ENCODE results near the gene TAF11L9.
"Not testable (repeated sequence)": the region's sequence is repeated elsewhere in the genome, so short reads cannot be mapped to it uniquely, and the experiment has no call there.

Gene TAF11L9

DNA sequence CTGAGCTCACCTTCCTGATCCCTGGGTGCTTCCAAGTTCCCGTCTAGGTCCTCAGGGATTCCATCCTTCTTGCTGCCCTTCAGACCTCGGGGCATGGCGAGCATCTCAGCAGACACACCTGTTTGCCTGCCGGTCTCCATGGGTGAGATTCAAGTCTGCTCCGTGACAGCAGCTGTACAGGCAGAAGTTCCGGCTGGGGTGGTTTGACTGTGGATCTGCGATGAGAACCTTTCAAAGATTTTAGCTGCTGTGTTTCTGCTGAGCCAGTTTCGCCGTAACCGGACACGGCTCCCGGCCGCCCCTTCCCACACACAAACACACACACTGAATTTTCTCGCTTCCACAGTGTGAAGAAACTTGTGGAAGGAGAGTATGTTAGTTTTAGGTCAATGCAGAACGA lies at the start of gene TAF11L9:
TSS of gene TAF11L9 (minus strand) at position 140 of the 400 bp plus-strand sequence.
- H3K4me3 ChIP-seq (ENCODE audit: low read depth, low read length); H3K27ac ChIP-seq; in situ Hi-C loops (cut with HindIII; ENCODE audit: low pct_ligation_motif_present, low sequenced_read_pairs); H3K27me3 ChIP-seq (replicated peaks); DNase-seq; H3K36me3 ChIP-seq (replicated peaks): not testable (repeated sequence)

DNA sequence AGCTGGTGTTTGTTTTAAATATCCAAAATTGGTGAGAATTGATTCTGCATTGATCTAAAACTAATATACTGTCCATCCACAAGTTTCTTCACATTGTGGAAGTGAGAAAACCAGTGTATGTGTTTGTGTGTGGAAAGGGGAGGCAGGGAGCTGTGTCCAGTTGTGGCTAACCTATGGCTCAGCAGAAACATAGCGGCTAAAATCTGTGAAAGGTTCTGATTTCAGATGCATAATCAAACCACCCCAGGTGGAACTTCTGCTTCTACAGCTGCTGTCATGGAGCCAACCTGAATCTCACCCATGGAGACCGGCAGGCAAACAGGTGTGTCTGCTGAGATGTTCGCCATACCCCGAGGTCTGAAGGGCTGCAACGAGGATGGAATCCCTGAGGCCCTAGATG lies 40.0 kb upstream of the TAF11L9 start, which contains the start of gene TAF11L14:
TSS of gene TAF11L14 (plus strand) at position 301 of the 400 bp plus-strand sequence.
- no peak for DNase-seq
- no peak within 1 kb of the TSS for H3K4me3 ChIP-seq (ENCODE audit: low read depth, low read length)
- in situ Hi-C loops (cut with HindIII; ENCODE audit: low pct_ligation_motif_present, low sequenced_read_pairs), result no loop called here
- TF ChIP-seq, protein P1, sequence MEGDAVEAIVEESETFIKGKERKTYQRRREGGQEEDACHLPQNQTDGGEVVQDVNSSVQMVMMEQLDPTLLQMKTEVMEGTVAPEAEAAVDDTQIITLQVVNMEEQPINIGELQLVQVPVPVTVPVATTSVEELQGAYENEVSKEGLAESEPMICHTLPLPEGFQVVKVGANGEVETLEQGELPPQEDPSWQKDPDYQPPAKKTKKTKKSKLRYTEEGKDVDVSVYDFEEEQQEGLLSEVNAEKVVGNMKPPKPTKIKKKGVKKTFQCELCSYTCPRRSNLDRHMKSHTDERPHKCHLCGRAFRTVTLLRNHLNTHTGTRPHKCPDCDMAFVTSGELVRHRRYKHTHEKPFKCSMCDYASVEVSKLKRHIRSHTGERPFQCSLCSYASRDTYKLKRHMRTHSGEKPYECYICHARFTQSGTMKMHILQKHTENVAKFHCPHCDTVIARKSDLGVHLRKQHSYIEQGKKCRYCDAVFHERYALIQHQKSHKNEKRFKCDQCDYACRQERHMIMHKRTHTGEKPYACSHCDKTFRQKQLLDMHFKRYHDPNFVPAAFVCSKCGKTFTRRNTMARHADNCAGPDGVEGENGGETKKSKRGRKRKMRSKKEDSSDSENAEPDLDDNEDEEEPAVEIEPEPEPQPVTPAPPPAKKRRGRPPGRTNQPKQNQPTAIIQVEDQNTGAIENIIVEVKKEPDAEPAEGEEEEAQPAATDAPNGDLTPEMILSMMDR (IDR thresholded peaks at IDR 0.05; ENCODE audit: low read depth, low read length, missing control alignments), result no peak
- H3K27ac ChIP-seq, result no peak within 1 kb of the TSS
- H3K27me3 ChIP-seq (replicated peaks), result no peaks in the 10 kb centered on the region
- H3K36me3 ChIP-seq (replicated peaks), result no peaks in the 10 kb centered on the region

GRCh38 chr5:17631788-17632187 lies 37.6 kb upstream of the TAF11L9 start, which contains the start of gene TAF11L13:
Gene TAF11L13, plus strand, starts transcription at chr5:17632088.
- H3K27me3 ChIP-seq (replicated peaks); H3K36me3 ChIP-seq (replicated peaks); H3K4me3 ChIP-seq (ENCODE audit: low read depth, low read length); DNase-seq; H3K27ac ChIP-seq; in situ Hi-C loops (cut with HindIII; ENCODE audit: low pct_ligation_motif_present, low sequenced_read_pairs): not testable (repeated sequence)

- TF ChIP-seq, protein P1 (IDR thresholded peaks at IDR 0.05; ENCODE audit: low read depth, low read length, missing control alignments), result no peak
- H3K27me3 ChIP-seq (replicated peaks), result no peaks in the 10 kb centered on the region
- no peaks in the 10 kb centered on the region for H3K36me3 ChIP-seq (replicated peaks)
- no peak overlapping the region for H3K27ac ChIP-seq
- DNase-seq, result no peak
- in situ Hi-C loops (cut with HindIII; ENCODE audit: low pct_ligation_motif_present, low sequenced_read_pairs), result no loop called here
- no peak overlapping the region for H3K4me3 ChIP-seq (ENCODE audit: low read depth, low read length)
These were observed 31.5 kb upstream of the TAF11L9 start for GRCh38 chr5:17625686-17626085.

GRCh38 chr5:17620627-17621026 lies 26.4 kb upstream of the TAF11L9 start:
- no peaks in the 10 kb centered on the region for H3K27me3 ChIP-seq (replicated peaks)
- in situ Hi-C loops (cut with HindIII; ENCODE audit: low pct_ligation_motif_present, low sequenced_read_pairs), result no loop called here
- no peak overlapping the region for H3K4me3 ChIP-seq (ENCODE audit: low read depth, low read length)
- H3K36me3 ChIP-seq (replicated peaks), result no peaks in the 10 kb centered on the region
- TF ChIP-seq, protein P1 (IDR thresholded peaks at IDR 0.05; ENCODE audit: low read depth, low read length, missing control alignments), result peak; percentile 3
- DNase-seq, result no peak
- no peak overlapping the region for H3K27ac ChIP-seq

GRCh38 chr5:17619354-17619753 lies 25.2 kb upstream of the TAF11L9 start:
- DNase-seq, result no peak
- in situ Hi-C loops (cut with HindIII; ENCODE audit: low pct_ligation_motif_present, low sequenced_read_pairs), result no loop called here
- Histone ChIP-seq H3K27me3 (replicated peaks) (no peaks in the 10 kb centered on the region), H3K27ac (no peak overlapping the region), H3K36me3 (replicated peaks) (no peaks in the 10 kb centered on the region), H3K4me3 (ENCODE audit: low read depth, low read length) (no peak overlapping the region)
- TF ChIP-seq, protein P1 (IDR thresholded peaks at IDR 0.05; ENCODE audit: low read depth, low read length, missing control alignments), result no peak

DNA sequence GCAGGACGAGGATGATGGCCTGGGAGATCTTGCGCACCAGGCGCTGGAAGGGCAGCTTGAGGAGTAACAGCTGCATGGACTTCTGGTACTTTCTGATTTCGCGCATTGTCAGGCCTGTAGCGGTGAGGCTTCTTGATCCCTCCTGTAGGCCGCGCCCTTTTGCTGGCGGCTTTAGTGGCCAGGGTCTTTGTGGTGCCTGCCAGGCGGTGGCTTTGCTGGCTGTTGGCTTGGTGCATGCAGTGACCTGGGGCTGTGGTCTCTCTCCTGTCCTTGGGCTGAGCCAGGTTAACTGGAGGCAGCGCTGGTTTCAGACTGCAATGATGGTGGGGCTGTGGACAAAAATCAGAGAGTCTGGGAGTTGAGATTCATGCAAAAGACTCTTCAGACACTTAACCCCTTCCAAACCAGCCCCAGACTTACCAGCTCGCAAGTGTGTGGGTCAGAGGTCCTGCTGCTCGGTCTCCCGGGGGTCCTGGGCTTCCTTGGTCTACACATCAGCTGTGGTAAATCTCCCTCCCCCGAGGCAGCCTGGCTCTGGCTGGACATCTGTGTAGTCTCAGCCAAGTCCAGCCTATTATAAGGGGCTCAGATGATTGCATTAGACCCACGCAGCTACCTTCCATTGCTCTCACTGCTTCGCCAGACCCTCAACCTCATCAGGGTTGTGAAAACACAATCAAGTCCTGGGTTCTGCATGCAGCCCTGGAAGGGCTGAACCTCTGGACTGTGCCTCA lies 20.8 kb upstream of the TAF11L9 start:
- no peak overlapping the region for H3K27ac ChIP-seq
- no peaks in the 10 kb centered on the region for H3K27me3 ChIP-seq (replicated peaks)
- no peak overlapping the region for H3K4me3 ChIP-seq (ENCODE audit: low read depth, low read length)
- TF ChIP-seq, protein P1 (IDR thresholded peaks at IDR 0.05; ENCODE audit: low read depth, low read length, missing control alignments), result no peak
- no peak for DNase-seq
- H3K36me3 ChIP-seq (replicated peaks), result no peaks in the 10 kb centered on the region
- in situ Hi-C loops (cut with HindIII; ENCODE audit: low pct_ligation_motif_present, low sequenced_read_pairs), result no loop called here

DNA sequence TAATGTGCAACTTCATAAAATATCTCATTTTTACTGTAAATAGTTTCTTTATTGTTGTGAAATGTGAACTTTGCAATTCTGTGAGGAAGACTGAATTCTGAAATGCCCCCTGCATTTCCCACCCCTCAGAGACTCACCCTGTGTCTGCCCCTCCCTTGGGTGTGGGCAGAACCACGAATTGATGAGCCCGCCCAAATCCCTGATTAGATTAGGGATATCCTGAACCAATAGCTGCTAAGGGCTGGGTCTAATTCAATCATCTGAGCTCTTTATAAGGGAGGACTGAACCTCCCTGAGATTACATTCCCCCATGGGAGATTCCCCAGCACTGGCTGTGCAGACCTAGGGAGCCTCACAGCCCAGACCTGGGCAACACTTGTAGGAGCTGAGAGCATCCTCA lies 15.9 kb upstream of the TAF11L9 start, which contains the start of gene TAF11L12:
TSS of gene TAF11L12 (plus strand) at position 301 of the 400 bp plus-strand sequence.
- H3K4me3 ChIP-seq (ENCODE audit: low read depth, low read length); H3K27ac ChIP-seq; DNase-seq; in situ Hi-C loops (cut with HindIII; ENCODE audit: low pct_ligation_motif_present, low sequenced_read_pairs); H3K36me3 ChIP-seq (replicated peaks); H3K27me3 ChIP-seq (replicated peaks): not testable (repeated sequence)

DNA sequence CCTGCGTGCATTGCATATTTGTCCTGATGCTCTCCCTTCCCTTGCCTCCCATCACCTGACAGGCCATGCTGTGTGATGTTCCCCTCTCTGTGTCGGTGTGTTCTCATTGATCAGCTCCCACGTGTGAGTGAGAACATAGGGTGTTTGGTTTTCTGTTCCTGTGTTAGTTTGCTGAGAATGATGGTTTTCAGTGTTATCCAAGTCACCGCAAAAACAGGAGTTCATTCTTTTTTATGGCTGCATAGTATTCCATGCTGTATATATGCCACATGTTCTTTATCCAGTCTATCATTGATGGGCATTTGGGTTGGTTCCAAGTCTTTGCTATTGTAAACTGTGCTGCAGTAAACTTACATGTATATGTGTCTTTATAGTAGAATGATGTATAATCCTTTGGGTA lies 13.3 kb upstream of the TAF11L9 start:
- H3K36me3 ChIP-seq (replicated peaks); in situ Hi-C loops (cut with HindIII; ENCODE audit: low pct_ligation_motif_present, low sequenced_read_pairs); DNase-seq; H3K27ac ChIP-seq; H3K27me3 ChIP-seq (replicated peaks); H3K4me3 ChIP-seq (ENCODE audit: low read depth, low read length): not testable (repeated sequence)
